HuH-7 (cell line): ENCODE results near the gene KLF9.

Source experiments
- DNase-seq: peaks from one replicate; pipeline ENCODE4 v3.0.0; 2011; ENCODE audit warnings: low spot score

The KLF9 gene

GRCh38 chr9:70355801-70356200, 58.7 kb downstream of the KLF9 start:
- DNase-seq = no peak

GRCh38 chr9:70352802-70353201, 61.7 kb downstream of the KLF9 start:
- no peak for DNase-seq

DNA sequence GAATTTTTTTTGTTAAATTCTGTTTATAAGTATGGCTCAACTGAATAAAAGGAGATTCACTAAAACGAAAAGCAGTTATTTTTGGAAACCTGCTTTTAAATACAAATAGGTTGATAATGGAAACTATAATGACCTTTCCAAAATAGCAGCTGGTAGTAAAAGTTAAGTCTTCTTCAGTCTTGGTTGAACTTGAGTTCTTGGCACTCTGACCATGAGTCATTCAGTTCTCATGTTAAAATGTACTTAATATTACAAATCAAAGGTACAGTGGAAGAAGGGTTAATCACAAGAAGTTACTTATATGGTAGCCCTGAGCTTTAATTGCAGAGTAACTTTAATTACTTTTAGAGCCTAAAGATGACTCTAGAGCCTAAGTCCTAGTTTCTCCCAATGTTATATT, 62.1 kb downstream of the KLF9 start:
- DNase-seq = no peak

DNA sequence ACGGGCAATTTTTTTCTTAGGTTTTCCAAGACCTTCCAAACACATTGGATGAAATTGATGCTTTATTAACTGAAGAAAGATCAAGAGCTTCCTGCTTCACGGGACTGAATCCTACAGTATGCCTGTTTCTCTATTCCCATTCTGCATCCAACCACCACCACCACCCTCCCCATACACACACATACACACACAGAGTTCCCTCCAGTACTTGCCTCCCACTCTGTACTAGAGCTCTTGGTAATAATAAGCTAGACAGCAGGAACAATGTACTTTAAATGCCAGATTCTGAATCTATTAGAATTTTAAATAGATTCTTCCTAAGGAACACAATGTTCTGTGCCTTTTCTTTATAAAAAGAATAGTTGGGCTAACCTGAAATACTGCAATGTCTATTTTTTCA, 67.4 kb downstream of the KLF9 start:
- no peak for DNase-seq

GRCh38 chr9:70340572-70340971, 73.9 kb downstream of the KLF9 start:
- DNase-seq = no peak
